Left ventricle myocardium inferior (tissue), 1 donor: Measurements from ENCODE around the gene GPBP1. TPM values are rescaled to one million over a fixed set of nuclear protein-coding genes. Genes with fewer than 3 reads are reported as not detected.

ENCODE experiments used
- DNase-seq: peaks from one replicate; pipeline ENCODE4 v3.0.0-alpha.2; 2020
- H3K27ac ChIP-seq: fragments of 200-600 bp; replicated peaks from 2 replicates; pipeline ENCODE4 v1.8.0; 2021
- H3K27me3 ChIP-seq: fragments of 200-600 bp; 2 replicates; pipeline ENCODE4 v1.8.0; 2021; ENCODE audit warnings: low read depth
- H3K36me3 ChIP-seq: fragments of 200-600 bp; 2 replicates; pipeline ENCODE4 v1.8.0; 2021
- H3K4me1 ChIP-seq: fragments of 200-600 bp; 2 replicates; pipeline ENCODE4 v1.8.0; 2021
- H3K4me3 ChIP-seq: fragments of 200-600 bp; 2 replicates; pipeline ENCODE4 v1.8.0; 2021; ENCODE audit warnings: mild to moderate bottlenecking, moderate library complexity
- H3K9me3 ChIP-seq: fragments of 200-600 bp; replicated peaks from 2 replicates; pipeline ENCODE4 v1.8.0; 2021
- intact Hi-C: fragments of 100-400 bp; cut with micrococcal nuclease; formaldehyde crosslinking; loops from one replicate; pipeline ENCODE4 v1.11.0; 2022
- total RNA-seq: library from RNA; stranded (reverse); fragmentation: NEBNext Ultra II Directional; extraction: Animal tissue kit (Norgen Biotek cat#: 25700); gene quantifications from one replicate; pipeline ENCODE4 v1.2.1, GENCODE V29; 2021
- TF ChIP-seq, protein P1 (sequence below): fragments of 200-600 bp; IDR thresholded peaks from 2 replicates; pipeline ENCODE4 v1.8.0; 2021; ENCODE audit warnings: antibody characterized with exemption, mild to moderate bottlenecking, borderline replicate concordance
- donor health status: DM: no; HTN: yes; CAD: no; lungs with severe emphysema.

The GPBP1 gene
- total RNA-seq, 1 donor from 2014 or later: 47.4 TPM

- H3K36me3 ChIP-seq: peaks cover 18% of the 10 kb centered on the region
- intact Hi-C loops: no loop called here
- H3K4me3 ChIP-seq: no peak overlapping the region
- H3K9me3 ChIP-seq: no peaks in the 10 kb centered on the region
- no peak overlapping the region for H3K27ac ChIP-seq
- peaks cover 40% of the 10 kb centered on the region for H3K4me1 ChIP-seq
- TF ChIP-seq, protein P1, sequence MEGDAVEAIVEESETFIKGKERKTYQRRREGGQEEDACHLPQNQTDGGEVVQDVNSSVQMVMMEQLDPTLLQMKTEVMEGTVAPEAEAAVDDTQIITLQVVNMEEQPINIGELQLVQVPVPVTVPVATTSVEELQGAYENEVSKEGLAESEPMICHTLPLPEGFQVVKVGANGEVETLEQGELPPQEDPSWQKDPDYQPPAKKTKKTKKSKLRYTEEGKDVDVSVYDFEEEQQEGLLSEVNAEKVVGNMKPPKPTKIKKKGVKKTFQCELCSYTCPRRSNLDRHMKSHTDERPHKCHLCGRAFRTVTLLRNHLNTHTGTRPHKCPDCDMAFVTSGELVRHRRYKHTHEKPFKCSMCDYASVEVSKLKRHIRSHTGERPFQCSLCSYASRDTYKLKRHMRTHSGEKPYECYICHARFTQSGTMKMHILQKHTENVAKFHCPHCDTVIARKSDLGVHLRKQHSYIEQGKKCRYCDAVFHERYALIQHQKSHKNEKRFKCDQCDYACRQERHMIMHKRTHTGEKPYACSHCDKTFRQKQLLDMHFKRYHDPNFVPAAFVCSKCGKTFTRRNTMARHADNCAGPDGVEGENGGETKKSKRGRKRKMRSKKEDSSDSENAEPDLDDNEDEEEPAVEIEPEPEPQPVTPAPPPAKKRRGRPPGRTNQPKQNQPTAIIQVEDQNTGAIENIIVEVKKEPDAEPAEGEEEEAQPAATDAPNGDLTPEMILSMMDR: no peak
- DNase-seq: no peak
- no peaks in the 10 kb centered on the region for H3K27me3 ChIP-seq
These were observed 42.9 kb downstream of the GPBP1 start for GRCh38 chr5:57216714-57217113.

DNA sequence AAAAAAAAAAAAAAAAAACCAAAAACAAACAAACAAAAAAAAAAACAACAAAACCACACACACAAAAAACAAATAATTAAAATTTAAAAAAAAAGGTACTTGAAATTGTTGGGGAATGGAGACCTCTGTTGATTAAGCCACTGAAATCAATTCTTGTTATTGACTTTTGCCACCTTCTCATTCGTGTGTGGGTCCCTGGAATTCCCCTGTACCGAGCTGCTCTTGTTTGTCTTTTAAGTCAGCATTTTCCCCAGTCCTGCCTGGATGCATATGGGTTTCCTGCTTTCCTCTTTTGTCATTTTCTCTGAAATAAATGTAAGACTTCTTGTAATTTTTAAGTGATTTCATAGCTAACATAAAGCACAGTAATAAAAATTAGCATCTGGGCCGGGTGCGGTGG lies 45.5 kb downstream of the GPBP1 start:
- TF ChIP-seq, protein P1: no peak
- Histone ChIP-seq H3K27ac (no peak overlapping the region), H3K4me3 (no peak overlapping the region), H3K4me1 (peaks cover 27% of the 10 kb centered on the region), H3K9me3 (no peaks in the 10 kb centered on the region), H3K27me3 (no peaks in the 10 kb centered on the region), H3K36me3 (peaks cover 11% of the 10 kb centered on the region)
- intact Hi-C loops: no loop called here
- DNase-seq: no peak

GRCh38 chr5:57221049-57221568 lies 47.2 kb downstream of the GPBP1 start:
- H3K27ac ChIP-seq: no peak overlapping the region
- H3K4me3 ChIP-seq: no peak overlapping the region
- no peaks in the 10 kb centered on the region for H3K27me3 ChIP-seq
- DNase-seq: no peak
- TF ChIP-seq, protein P1: peak; percentile 97
- peaks cover 18% of the 10 kb centered on the region for H3K4me1 ChIP-seq
- intact Hi-C loops: loop anchor here (10.0 kb wide), 1 partner anchor 316 kb away; the partner anchor contains the start of gene SETD9
- H3K9me3 ChIP-seq: no peaks in the 10 kb centered on the region
- H3K36me3 ChIP-seq: no peaks in the 10 kb centered on the region

GRCh38 chr5:57225553-57225952 lies 51.7 kb downstream of the GPBP1 start:
- no peak overlapping the region for H3K27ac ChIP-seq
- H3K36me3 ChIP-seq: no peaks in the 10 kb centered on the region
- no peaks in the 10 kb centered on the region for H3K27me3 ChIP-seq
- H3K4me3 ChIP-seq: no peak overlapping the region
- no peaks in the 10 kb centered on the region for H3K9me3 ChIP-seq
- intact Hi-C loops: loop anchor here (5.0 to 10.0 kb wide), 2 partner anchors 321 to 678 kb away; partner anchors contain the start of gene SETD9
- peaks cover 6% of the 10 kb centered on the region for H3K4me1 ChIP-seq
- no peak for DNase-seq
- TF ChIP-seq, protein P1: no peak

GRCh38 chr5:57229313-57229712 lies 55.5 kb downstream of the GPBP1 start:
- Histone ChIP-seq H3K4me1 (peaks cover 21% of the 10 kb centered on the region), H3K4me3 (no peak overlapping the region), H3K27ac (no peak overlapping the region), H3K36me3 (peaks cover 36% of the 10 kb centered on the region), H3K27me3 (no peaks in the 10 kb centered on the region), H3K9me3 (no peaks in the 10 kb centered on the region)
- DNase-seq: no peak
- TF ChIP-seq, protein P1: no peak
- intact Hi-C loops: loop anchor here (5.0 to 10.0 kb wide), 2 partner anchors 325 to 682 kb away; partner anchors contain the start of gene SETD9
